ENCODE measurements around the gene TNNT2. TPM values are rescaled to one million over a fixed set of nuclear protein-coding genes. Genes with fewer than 3 reads are reported as not detected.

Gene TNNT2
- total RNA-seq, 6 experiments from 2014 or later, result 0.18 to 1.1 (median 0.24) TPM; not detected in 3

GRCh38 chr1:201309416-201309815, 68.1 kb downstream of the TNNT2 start:
- intact Hi-C loops (cut with DNase I), result no loop called here
- no peaks in the 10 kb centered on the region for H3K36me3 ChIP-seq
- H3K27me3 ChIP-seq, result no peaks in the 10 kb centered on the region
- H3K27ac ChIP-seq, result peak overlapping the region in 2 of 3 donors; percentile 81 to 88
- 0% methylated on average over 2 of the region's 9 CpGs for WGBS (ENCODE audit: insufficient coverage, low coverage, low lambda C conversion rate, missing lambda C conversion rate)
- DNase-seq (peak; percentile 79 to 96 (median 95)), ATAC-seq (peak; percentile 95 to 97 (median 96))
- no peaks in the 10 kb centered on the region for H3K9me3 ChIP-seq
- peak in 1 of 4 donors; percentile 44 for TF ChIP-seq CTCF (IDR thresholded peaks at IDR 0.05)
- no peak for TF ChIP-seq POLR2A (IDR thresholded peaks at IDR 0.05)
- peaks cover 0 to 6% (median 2%) of the 10 kb centered on the region in 4 donors for H3K4me1 ChIP-seq
- no peak overlapping the region for H3K4me3 ChIP-seq

Other genes starting within 250 kb of the TNNT2 start
- gene TMEM9, start 223.2 kb downstream of the TNNT2 start, total RNA-seq, result 10 to 100 TPM; 27.0 to 47.4 (median 35.6) TPM
- gene IGFN1, start 186.9 kb downstream of the TNNT2 start, total RNA-seq, result under 1 TPM in 3 of 6 experiments, not detected in 3; 0.02 to 0.18 (median 0.12) TPM
- not detected for gene PKP1, start 94.2 kb downstream of the TNNT2 start, total RNA-seq
- gene LAD1, start 21.6 kb upstream of the TNNT2 start, total RNA-seq, result 10 to 100 TPM; 12.2 to 26.7 (median 19.4) TPM
- 1 to 10 TPM in 1 of 6 experiments, under 1 TPM in 2, not detected in 3; 0.26 to 2.0 (median 0.37) TPM for gene TNNI1, start 44.0 kb upstream of the TNNT2 start, total RNA-seq
- 10 to 100 TPM in 1 of 6 experiments, 1 to 10 TPM in 5; 1.0 to 10.9 (median 2.7) TPM for gene PHLDA3, start 91.5 kb upstream of the TNNT2 start, total RNA-seq
- gene CSRP1, start 129.4 kb upstream of the TNNT2 start, total RNA-seq, result 100 to 1,000 TPM in 2 of 6 experiments, 10 to 100 TPM in 4; 54.9 to 158 (median 87.0) TPM
- gene NAV1, start 161.4 kb upstream of the TNNT2 start, total RNA-seq, result 1 to 10 TPM; 2.1 to 7.4 (median 3.7) TPM